ENCODE measurements around the gene PHF5A. TPM values are rescaled to one million over a fixed set of nuclear protein-coding genes. Genes with fewer than 3 reads are reported as not detected.

PHF5A gene
- total RNA-seq, 1 donor from 2014 or later = 44.2 TPM

- DNase-seq (ENCODE audit: low spot score in 2 of 2, unreplicated experiment in 2 of 2) = no peak
- H3K27me3 Mint-ChIP-seq (ENCODE audit: low read depth) = no peaks in the 10 kb centered on the region
- no peaks in the 10 kb centered on the region for H3K36me3 Mint-ChIP-seq
- no peaks in the 10 kb centered on the region for H3K9me3 Mint-ChIP-seq
- no peak overlapping the region for H3K4me3 Mint-ChIP-seq
- H3K27ac Mint-ChIP-seq = no peak overlapping the region
- no peaks in the 10 kb centered on the region for H3K4me1 Mint-ChIP-seq
- TF ChIP-seq CTCF (IDR thresholded peaks at IDR 0.05; ENCODE audit: unreplicated experiment) = no peak
Measured at GRCh38 chr22:41479671-41480396, 11.3 kb upstream of the PHF5A start.

- Mint-ChIP-seq H3K27ac (no peak overlapping the region), H3K4me3 (no peak overlapping the region), H3K36me3 (no peaks in the 10 kb centered on the region)
Measured at GRCh38 chr22:41478891-41479521, 10.5 kb upstream of the PHF5A start.

GRCh38 chr22:41478473-41478872, 10.0 kb upstream of the PHF5A start:
- TF ChIP-seq CTCF (IDR thresholded peaks at IDR 0.05; ENCODE audit: unreplicated experiment) = no peak
- Mint-ChIP-seq H3K9me3 (no peaks in the 10 kb centered on the region), H3K4me1 (no peaks in the 10 kb centered on the region), H3K4me3 (no peak overlapping the region), H3K27ac (no peak overlapping the region), H3K36me3 (no peaks in the 10 kb centered on the region), H3K27me3 (ENCODE audit: low read depth) (no peaks in the 10 kb centered on the region)
- no peak for DNase-seq (ENCODE audit: low spot score in 2 of 2, unreplicated experiment in 2 of 2)

More at GRCh38 chr22:41478891-41479521, 10.5 kb upstream of the PHF5A start:
- no peak for TF ChIP-seq CTCF (IDR thresholded peaks at IDR 0.05; ENCODE audit: unreplicated experiment)
- Mint-ChIP-seq H3K4me1 (no peaks in the 10 kb centered on the region), H3K9me3 (no peaks in the 10 kb centered on the region), H3K27me3 (ENCODE audit: low read depth) (no peaks in the 10 kb centered on the region)
- no peak for DNase-seq (ENCODE audit: low spot score in 2 of 2, unreplicated experiment in 2 of 2)

GRCh38 chr22:41474872-41475451, 6.5 kb upstream of the PHF5A start:
- TF ChIP-seq CTCF (IDR thresholded peaks at IDR 0.05; ENCODE audit: unreplicated experiment) = no peak
- no peak for DNase-seq (ENCODE audit: low spot score in 2 of 2, unreplicated experiment in 2 of 2)
- Mint-ChIP-seq H3K9me3 (no peaks in the 10 kb centered on the region), H3K27me3 (ENCODE audit: low read depth) (no peaks in the 10 kb centered on the region), H3K4me1 (peaks cover 8% of the 10 kb centered on the region), H3K27ac (no peak overlapping the region), H3K36me3 (no peaks in the 10 kb centered on the region), H3K4me3 (no peak overlapping the region)

- Mint-ChIP-seq H3K4me1 (peaks cover 23% of the 10 kb centered on the region), H3K4me3 (no peak overlapping the region), H3K36me3 (peaks cover 6% of the 10 kb centered on the region), H3K9me3 (no peaks in the 10 kb centered on the region), H3K27ac (no peak overlapping the region), H3K27me3 (ENCODE audit: low read depth) (no peaks in the 10 kb centered on the region)
- no peak for TF ChIP-seq CTCF (IDR thresholded peaks at IDR 0.05; ENCODE audit: unreplicated experiment)
- no peak for DNase-seq (ENCODE audit: low spot score in 2 of 2, unreplicated experiment in 2 of 2)
Measured at GRCh38 chr22:41471568-41471967, 3.1 kb upstream of the PHF5A start.

All from mesothelial cell of epicardium (in vitro differentiated cells).